ENCODE data around the gene UVSSA.

Gene UVSSA

GRCh38 chr4:1406394-1406980 is 59.5 kb downstream of the UVSSA start, which contains the start of gene NKX1-1:
Gene NKX1-1 (minus strand): TSS chr4:1406442. CDS start chr4:1406442, 0 bp downstream.
- Histone ChIP-seq H3K4me1 (ENCODE audit: insufficient read depth, low read length) (no peaks in the 10 kb centered on the region), H3K27me3 (ENCODE audit: control insufficient read depth in 1 of 2, insufficient read depth in 2 of 2, low read length in 2 of 2) (peaks cover 28 to 89% of the 10 kb centered on the region in 2 donors), H3K27ac (ENCODE audit: low read depth, low read length) (no peak within 1 kb of the TSS), H3K9ac (ENCODE audit: low read length) (no peak within 1 kb of the TSS), H3K4me3 (ENCODE audit: low read depth in 1 of 2, low read length in 2 of 2) (no peak within 1 kb of the TSS), H3K36me3 (ENCODE audit: insufficient read depth, low read length) (no peaks in the 10 kb centered on the region), H3K9me3 (ENCODE audit: low read length) (no peaks in the 10 kb centered on the region)

DNA sequence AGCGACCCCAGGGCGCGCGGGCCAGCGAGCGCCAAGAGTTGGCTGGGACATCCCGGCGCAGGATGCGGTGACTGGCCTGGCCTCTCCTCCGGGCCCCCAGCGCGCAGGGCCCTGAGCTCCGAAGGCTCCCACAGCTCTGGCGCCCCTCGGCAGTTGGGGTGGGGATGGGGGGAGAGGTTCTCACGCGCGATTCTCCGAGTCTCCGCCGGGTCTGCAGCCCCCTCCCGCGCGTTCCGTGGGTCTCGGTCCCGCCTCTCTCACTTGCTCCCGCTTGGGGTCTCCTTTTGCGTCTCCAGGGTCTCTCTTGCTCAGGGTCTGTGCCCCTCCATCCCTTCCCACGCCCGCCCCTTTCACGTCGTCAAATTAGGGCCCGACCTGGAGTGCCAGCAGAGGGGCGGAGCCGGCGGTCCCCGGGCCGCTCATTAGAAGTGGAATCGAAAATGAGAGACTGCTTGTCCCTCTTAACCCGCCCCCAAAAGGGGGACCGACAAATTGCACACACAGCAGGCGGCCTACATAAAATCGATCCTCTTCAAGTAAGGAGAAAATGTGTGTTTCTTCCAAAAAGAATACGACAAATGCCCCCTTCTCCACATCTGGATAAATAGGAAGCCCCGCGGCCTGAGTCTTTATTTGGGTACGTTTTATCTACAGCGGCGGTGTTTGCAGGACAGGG is 60.1 kb downstream of the UVSSA start:
- no peaks in the 10 kb centered on the region for H3K9me3 ChIP-seq (ENCODE audit: low read length)
- H3K9ac ChIP-seq (ENCODE audit: low read length): no peak overlapping the region
- no peaks in the 10 kb centered on the region for H3K36me3 ChIP-seq (ENCODE audit: insufficient read depth, low read length)
- peaks cover 22 to 90% of the 10 kb centered on the region in 2 donors for H3K27me3 ChIP-seq (ENCODE audit: control insufficient read depth in 1 of 2, insufficient read depth in 2 of 2, low read length in 2 of 2)
- no peak overlapping the region for H3K4me3 ChIP-seq (ENCODE audit: low read depth in 1 of 2, low read length in 2 of 2)
- H3K27ac ChIP-seq (ENCODE audit: low read depth, low read length): no peak overlapping the region
- H3K4me1 ChIP-seq (ENCODE audit: insufficient read depth, low read length): no peaks in the 10 kb centered on the region

- Histone ChIP-seq H3K4me3 (ENCODE audit: low read depth in 1 of 2, low read length in 2 of 2) (no peak overlapping the region), H3K4me1 (ENCODE audit: insufficient read depth, low read length) (no peaks in the 10 kb centered on the region), H3K9ac (ENCODE audit: low read length) (no peak overlapping the region)
These were observed 60.8 kb downstream of the UVSSA start for GRCh38 chr4:1407657-1408333.

GRCh38 chr4:1408418-1408817 is 61.4 kb downstream of the UVSSA start:
- no peaks in the 10 kb centered on the region for H3K4me1 ChIP-seq (ENCODE audit: insufficient read depth, low read length)
- no peaks in the 10 kb centered on the region for H3K9me3 ChIP-seq (ENCODE audit: low read length)
- H3K9ac ChIP-seq (ENCODE audit: low read length): no peak overlapping the region
- H3K4me3 ChIP-seq (ENCODE audit: low read depth in 1 of 2, low read length in 2 of 2): no peak overlapping the region
- no peak overlapping the region for H3K27ac ChIP-seq (ENCODE audit: low read depth, low read length)
- peaks cover 32 to 92% of the 10 kb centered on the region in 2 donors for H3K27me3 ChIP-seq (ENCODE audit: control insufficient read depth in 1 of 2, insufficient read depth in 2 of 2, low read length in 2 of 2)
- no peaks in the 10 kb centered on the region for H3K36me3 ChIP-seq (ENCODE audit: insufficient read depth, low read length)

More at GRCh38 chr4:1407657-1408333, 60.8 kb downstream of the UVSSA start:
- no peak overlapping the region for H3K27ac ChIP-seq (ENCODE audit: low read depth, low read length)
- no peaks in the 10 kb centered on the region for H3K36me3 ChIP-seq (ENCODE audit: insufficient read depth, low read length)
- H3K27me3 ChIP-seq (ENCODE audit: control insufficient read depth in 1 of 2, insufficient read depth in 2 of 2, low read length in 2 of 2): peaks cover 26 to 90% of the 10 kb centered on the region in 2 donors
- H3K9me3 ChIP-seq (ENCODE audit: low read length): no peaks in the 10 kb centered on the region

DNA sequence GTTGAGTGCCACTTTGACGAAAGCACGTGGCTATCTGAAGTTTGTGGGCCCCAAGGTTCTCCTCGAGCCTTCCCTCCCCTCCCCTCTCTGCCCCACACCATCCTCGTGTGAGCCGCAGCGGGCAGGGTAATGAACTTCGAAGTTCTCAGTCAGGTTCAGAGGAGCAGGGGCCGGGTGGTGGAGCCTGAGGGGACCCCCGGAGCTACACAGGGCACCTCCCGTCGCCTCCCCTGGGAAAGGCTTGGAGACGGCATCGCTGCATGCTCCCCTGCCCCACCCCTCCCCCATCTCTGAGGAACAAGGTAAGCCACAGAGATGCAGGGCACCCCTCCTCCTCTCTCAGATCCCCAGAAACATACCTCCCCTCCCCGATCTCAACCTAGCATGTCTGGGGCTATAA is 62.1 kb downstream of the UVSSA start:
- Histone ChIP-seq H3K27me3 (ENCODE audit: control insufficient read depth in 1 of 2, insufficient read depth in 2 of 2, low read length in 2 of 2) (peaks cover 37 to 93% of the 10 kb centered on the region in 2 donors), H3K27ac (ENCODE audit: low read depth, low read length) (no peak overlapping the region), H3K36me3 (ENCODE audit: insufficient read depth, low read length) (no peaks in the 10 kb centered on the region), H3K9me3 (ENCODE audit: low read length) (no peaks in the 10 kb centered on the region), H3K9ac (ENCODE audit: low read length) (no peak overlapping the region), H3K4me1 (ENCODE audit: insufficient read depth, low read length) (no peaks in the 10 kb centered on the region), H3K4me3 (ENCODE audit: low read depth in 1 of 2, low read length in 2 of 2) (no peak overlapping the region)

DNA sequence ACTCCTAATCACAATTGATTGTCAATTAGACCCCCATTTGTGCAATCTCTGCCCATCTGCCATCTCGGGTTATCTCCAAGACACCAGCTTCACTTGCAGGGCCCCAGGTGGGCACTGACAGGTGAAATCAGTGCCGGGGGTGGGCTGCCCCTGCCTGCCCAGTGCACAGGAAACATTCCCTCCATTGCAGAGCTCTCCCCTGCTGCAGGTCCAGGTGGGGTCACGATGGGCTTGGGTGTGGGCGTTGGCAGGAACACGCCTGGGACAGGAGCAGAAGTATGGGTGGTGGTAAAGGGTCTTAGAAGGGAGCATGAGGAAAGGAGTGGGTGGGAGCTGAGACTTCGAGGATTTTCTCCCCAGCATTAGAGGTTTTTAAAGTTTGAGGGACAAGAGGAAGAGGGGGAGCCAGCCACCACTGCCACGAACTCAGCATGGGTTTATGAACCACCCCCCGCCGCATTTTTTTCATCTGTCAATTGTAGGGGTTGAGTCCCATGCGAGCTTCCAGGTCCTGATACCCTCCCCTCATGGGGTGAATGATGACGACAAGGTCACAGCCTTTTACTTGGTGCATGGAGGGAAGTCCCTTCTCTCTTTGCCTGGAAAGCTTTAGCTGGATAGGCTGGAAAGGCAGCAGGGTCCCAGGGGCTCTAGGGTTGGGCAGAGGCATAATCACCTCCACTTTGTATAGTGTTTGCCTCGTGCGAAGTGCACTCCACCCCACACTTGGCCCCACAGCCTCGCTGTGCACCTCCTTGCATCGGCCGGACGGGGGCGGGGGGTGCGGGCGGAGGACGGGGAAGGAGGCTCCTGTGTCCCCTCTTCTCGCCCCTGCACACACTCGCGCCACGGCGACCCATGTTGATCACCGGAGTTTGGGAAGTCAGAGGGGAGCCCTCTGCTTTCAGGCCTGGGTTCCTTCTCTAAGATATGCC is 62.8 kb downstream of the UVSSA start:
- Histone ChIP-seq H3K9me3 (ENCODE audit: low read length) (no peaks in the 10 kb centered on the region), H3K36me3 (ENCODE audit: insufficient read depth, low read length) (no peaks in the 10 kb centered on the region), H3K27me3 (ENCODE audit: control insufficient read depth in 1 of 2, insufficient read depth in 2 of 2, low read length in 2 of 2) (peaks cover 37 to 87% of the 10 kb centered on the region in 2 donors), H3K4me1 (ENCODE audit: insufficient read depth, low read length) (no peaks in the 10 kb centered on the region), H3K27ac (ENCODE audit: low read depth, low read length) (no peak overlapping the region), H3K9ac (ENCODE audit: low read length) (no peak overlapping the region), H3K4me3 (ENCODE audit: low read depth in 1 of 2, low read length in 2 of 2) (no peak overlapping the region)

DNA sequence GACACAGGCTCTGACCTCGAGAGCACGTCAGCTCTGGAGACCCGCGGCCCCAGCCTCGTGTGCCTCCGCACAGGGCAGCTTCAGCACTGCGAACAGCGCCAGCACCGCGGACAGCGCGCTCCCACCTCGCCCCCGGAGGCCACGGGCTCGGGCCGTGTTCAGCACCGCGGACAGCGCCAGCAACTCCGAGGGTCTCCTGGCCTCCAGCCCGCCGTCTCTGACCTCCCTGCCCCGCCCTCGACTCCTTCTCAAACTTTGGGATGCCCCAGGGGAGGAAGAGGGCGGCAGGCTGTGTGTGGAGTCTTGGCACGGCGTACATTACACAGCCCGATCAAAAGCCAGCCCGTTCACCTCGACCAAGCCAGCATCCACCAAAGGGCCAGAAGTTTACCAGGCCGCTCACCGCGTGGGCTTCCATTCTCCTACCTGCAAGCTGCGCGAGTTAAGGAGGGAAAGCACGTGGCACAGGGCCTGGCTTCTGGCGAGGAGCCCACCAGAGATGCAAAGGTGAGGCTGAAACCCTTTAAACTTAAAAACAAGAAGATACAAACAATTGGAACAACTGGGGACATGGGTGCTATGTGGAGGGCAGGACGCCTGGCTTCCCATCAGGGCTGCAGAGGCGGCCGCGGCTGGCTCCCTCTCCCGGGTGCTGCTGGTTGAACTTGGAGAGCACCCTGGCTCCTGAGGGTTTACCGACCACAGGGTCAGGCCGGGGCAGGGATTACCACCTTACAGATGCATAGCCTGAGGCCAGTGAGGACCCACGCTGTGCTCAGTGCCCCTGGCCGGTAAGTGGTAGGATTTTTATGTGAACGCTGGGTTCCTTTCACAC is 63.7 kb downstream of the UVSSA start:
- Histone ChIP-seq H3K9ac (ENCODE audit: low read length) (no peak overlapping the region), H3K9me3 (ENCODE audit: low read length) (no peaks in the 10 kb centered on the region), H3K36me3 (ENCODE audit: insufficient read depth, low read length) (no peaks in the 10 kb centered on the region), H3K27ac (ENCODE audit: low read depth, low read length) (no peak overlapping the region), H3K27me3 (ENCODE audit: control insufficient read depth in 1 of 2, insufficient read depth in 2 of 2, low read length in 2 of 2) (peaks cover 37 to 85% of the 10 kb centered on the region in 2 donors), H3K4me3 (ENCODE audit: low read depth in 1 of 2, low read length in 2 of 2) (no peak overlapping the region), H3K4me1 (ENCODE audit: insufficient read depth, low read length) (no peaks in the 10 kb centered on the region)

DNA sequence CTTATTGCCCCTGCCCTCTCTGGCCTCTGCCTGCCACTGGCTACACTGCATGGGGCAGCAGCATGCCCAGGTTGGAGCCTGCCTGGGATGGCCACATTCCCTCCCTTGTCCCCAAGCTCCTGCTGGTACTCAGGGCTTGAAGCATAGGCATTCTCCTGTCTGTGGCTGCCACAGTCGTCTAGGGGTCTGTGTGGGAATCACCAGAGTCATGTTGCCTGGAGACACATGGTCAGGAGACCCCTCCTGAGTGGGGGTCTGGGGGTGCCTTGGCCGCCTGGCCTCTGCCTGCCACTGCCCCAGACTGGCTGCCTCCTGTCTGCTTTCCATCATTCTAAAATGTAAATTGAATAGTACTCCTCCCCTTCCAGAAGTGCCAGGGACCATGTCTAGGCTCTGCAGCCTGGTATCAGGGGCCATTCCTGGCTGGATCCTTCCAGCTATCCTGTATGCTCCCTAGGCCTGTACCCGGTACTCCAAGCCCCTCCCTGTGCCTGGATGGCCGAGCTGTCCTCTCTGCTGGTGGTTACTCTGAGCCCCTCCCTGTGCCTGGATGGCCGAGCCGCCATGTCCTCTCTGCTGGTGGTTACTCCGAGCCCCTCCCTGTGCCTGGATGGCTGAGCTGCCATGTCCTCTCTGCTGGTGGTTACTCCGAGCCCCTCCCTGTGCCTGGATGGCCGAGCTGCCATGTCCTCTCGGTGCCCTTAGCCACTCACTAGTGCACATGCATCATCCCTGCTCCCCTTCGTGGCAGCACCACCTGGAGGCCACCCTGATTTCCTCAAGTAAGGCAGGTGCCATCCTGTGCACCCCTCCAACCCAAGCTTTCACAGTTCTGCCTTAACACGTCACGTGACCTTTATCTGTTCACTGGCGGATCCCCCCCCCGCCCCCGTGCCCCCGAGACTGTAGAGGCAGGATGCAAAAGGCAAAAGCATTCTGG is 64.7 kb downstream of the UVSSA start:
- Histone ChIP-seq H3K9ac (ENCODE audit: low read length) (no peak overlapping the region), H3K4me3 (ENCODE audit: low read depth in 1 of 2, low read length in 2 of 2) (no peak overlapping the region), H3K27ac (ENCODE audit: low read depth, low read length) (no peak overlapping the region), H3K4me1 (ENCODE audit: insufficient read depth, low read length) (no peaks in the 10 kb centered on the region), H3K36me3 (ENCODE audit: insufficient read depth, low read length) (no peaks in the 10 kb centered on the region), H3K27me3 (ENCODE audit: control insufficient read depth in 1 of 2, insufficient read depth in 2 of 2, low read length in 2 of 2) (peaks cover 37 to 89% of the 10 kb centered on the region in 2 donors), H3K9me3 (ENCODE audit: low read length) (no peaks in the 10 kb centered on the region)

- peaks cover 37 to 84% of the 10 kb centered on the region in 2 donors for H3K27me3 ChIP-seq (ENCODE audit: control insufficient read depth in 1 of 2, insufficient read depth in 2 of 2, low read length in 2 of 2)
- no peak overlapping the region for H3K27ac ChIP-seq (ENCODE audit: low read depth, low read length)
- no peaks in the 10 kb centered on the region for H3K36me3 ChIP-seq (ENCODE audit: insufficient read depth, low read length)
- no peaks in the 10 kb centered on the region for H3K4me1 ChIP-seq (ENCODE audit: insufficient read depth, low read length)
- H3K4me3 ChIP-seq (ENCODE audit: low read depth in 1 of 2, low read length in 2 of 2): no peak overlapping the region
- no peak overlapping the region for H3K9ac ChIP-seq (ENCODE audit: low read length)
- H3K9me3 ChIP-seq (ENCODE audit: low read length): no peaks in the 10 kb centered on the region
These were observed 65.6 kb downstream of the UVSSA start for GRCh38 chr4:1412376-1413203.
